ENCODE data around the gene SMPDL3A. TPM values are rescaled to one million over a fixed set of nuclear protein-coding genes. Genes with fewer than 3 reads are reported as not detected.

SMPDL3A gene
- total and polyA plus RNA-seq, 2 of the 8 experiments (the other 6 are each of a cell fraction or from before 2014, with no cell fraction given) = 3.5 to 3.9 TPM

- no peak for TF ChIP-seq ATF2 (IDR thresholded peaks at IDR 0.05; ENCODE audit: low read length)
- TF ChIP-seq SIX5 (IDR thresholded peaks at IDR 0.05; ENCODE audit: low read depth, low read length) = no peak
Observed at GRCh38 chr6:122853259-122853995, 64.4 kb downstream of the SMPDL3A start (continued).

Small RNA genes lying within 50 kb of the gene (small RNA-seq; reads per million reads assigned to genes)
- not detected for gene RN7SL564P (ENCODE audit: insufficient read depth)

Other genes starting within 250 kb of the SMPDL3A start
- 72.0 and 73.3 TPM in 2 replicates for gene PKIB, start 178.9 kb upstream of the SMPDL3A start, total RNA-seq (2021; fragmentation: NEBNext Ultra II Directional; extraction: Animal tissue kit (Norgen Biotek cat#: 25700))
- 13.5 and 14.5 TPM in 2 replicates for gene PKIB, start 178.9 kb upstream of the SMPDL3A start, polyA plus RNA-seq (2011; rRNA removed)
- 13.1 and 14.0 TPM in 2 replicates for gene FABP7, start 9.5 kb upstream of the SMPDL3A start, total RNA-seq (2021; fragmentation: NEBNext Ultra II Directional; extraction: Animal tissue kit (Norgen Biotek cat#: 25700))
- gene FABP7, start 9.5 kb upstream of the SMPDL3A start, polyA plus RNA-seq (2011; rRNA removed) = 3.6 and 10.6 TPM in 2 replicates
- 0.67 and 0.73 TPM in 2 replicates for gene CLVS2, start 207.0 kb downstream of the SMPDL3A start, total RNA-seq (2021; fragmentation: NEBNext Ultra II Directional; extraction: Animal tissue kit (Norgen Biotek cat#: 25700))
- gene CLVS2, start 207.0 kb downstream of the SMPDL3A start, polyA plus RNA-seq (2011; rRNA removed) = 0.20 and 0.30 TPM in 2 replicates

Measured in H1 (cell line).